HUDEP-2 (cell line): Measurements from ENCODE around the gene KCNMB1.
A peak's percentile ranks its signal among the peaks of the same experiment; 100 is the strongest.

Experiments used
- DNase-seq, 76 experiments: peaks; one replicate each; lab custom pipeline; 2025; ENCODE audit not compliant: unreplicated experiment in 76 of 76; lab: John Stamatoyannopoulos, UW

KCNMB1 gene

GRCh38 chr5:170388818-170389549, at the start of gene KCNMB1:
KCNMB1 (minus strand) TSS chr5:170389367; CDS start chr5:170385447, 3,920 bp downstream.
- DNase-seq: no peak

GRCh38 chr5:170438581-170438980, 49.4 kb upstream of the KCNMB1 start:
- DNase-seq: no peak

GRCh38 chr5:170437621-170438375, 48.6 kb upstream of the KCNMB1 start:
- DNase-seq: no peak

- no peak for DNase-seq
These were observed 47.2 kb upstream of the KCNMB1 start for GRCh38 chr5:170436335-170436734.

- DNase-seq: peak in 41 of 76 experiments; percentile 3 to 60 (median 27)
These were observed 45.9 kb upstream of the KCNMB1 start for GRCh38 chr5:170434966-170435605.

- no peak for DNase-seq
These were observed 43.5 kb upstream of the KCNMB1 start for GRCh38 chr5:170432669-170433068.

- peak in 1 of 76 experiments; percentile 2 for DNase-seq
These were observed 42.4 kb upstream of the KCNMB1 start for GRCh38 chr5:170431571-170431970.

- DNase-seq: no peak
These were observed 41.8 kb upstream of the KCNMB1 start for GRCh38 chr5:170430866-170431437.

- DNase-seq: no peak
These were observed 41.1 kb upstream of the KCNMB1 start for GRCh38 chr5:170430256-170430655.

- no peak for DNase-seq
These were observed 39.8 kb upstream of the KCNMB1 start for GRCh38 chr5:170429014-170429413.

GRCh38 chr5:170427672-170428236, 38.6 kb upstream of the KCNMB1 start:
- no peak for DNase-seq

GRCh38 chr5:170426786-170427185, 37.6 kb upstream of the KCNMB1 start:
- DNase-seq: no peak

- peak in 1 of 76 experiments; percentile 4 for DNase-seq
These were observed 37.1 kb upstream of the KCNMB1 start for GRCh38 chr5:170426149-170426767.

GRCh38 chr5:170425731-170426130, 36.6 kb upstream of the KCNMB1 start:
- no peak for DNase-seq

- DNase-seq: no peak
These were observed 35.5 kb upstream of the KCNMB1 start for GRCh38 chr5:170424629-170425028.

- no peak for DNase-seq
These were observed 34.5 kb upstream of the KCNMB1 start for GRCh38 chr5:170423692-170424091.

- DNase-seq: no peak
These were observed 32.7 kb upstream of the KCNMB1 start for GRCh38 chr5:170421826-170422225.

- peak in 52 of 76 experiments; percentile 3 to 69 (median 24) for DNase-seq
These were observed 31.7 kb upstream of the KCNMB1 start for GRCh38 chr5:170420806-170421412.

GRCh38 chr5:170419643-170420042, 30.5 kb upstream of the KCNMB1 start:
- DNase-seq: no peak

- DNase-seq: no peak
These were observed 29.6 kb upstream of the KCNMB1 start for GRCh38 chr5:170418736-170419135.
